Right lobe of liver (tissue), 6 donors: ENCODE measurements around the gene ZNF549. TPM values are rescaled to one million over a fixed set of nuclear protein-coding genes. Genes with fewer than 3 reads are reported as not detected.

Experiments
- ATAC-seq, 4 donors: fragments of 200-7000 bp; cut with Tn5 transposase; one replicate each; pipeline ENCODE4 v1.9.1; 2020; ENCODE audit warnings: mild to moderate bottlenecking in 4 of 4, moderate library complexity in 4 of 4
- DNase-seq, 3 donors: peaks; one replicate each; pipeline ENCODE4 v3.0.0-alpha.2; 2020
- H3K27ac ChIP-seq, 3 donors: fragments of 200-600 bp; one replicate each; pipeline ENCODE4 v1.8.0; 2022
- H3K27me3 ChIP-seq, 2 donors: fragments of 200-600 bp; one replicate each; pipeline ENCODE4 v1.8.0; 2022
- H3K36me3 ChIP-seq, 4 donors: fragments of 200-600 bp; sonication (generic) in 1 of 4; one replicate each; pipeline versions ENCODE4 v1.5.1 to v1.8.0; 2017 to 2022; ENCODE audit warnings: control low read depth in 1 of 4
- H3K4me1 ChIP-seq, 4 donors: fragments of 200-600 bp; sonication (generic) in 1 of 4; one replicate each; pipeline versions ENCODE4 v1.5.1 to v1.8.0; 2017 to 2022; ENCODE audit warnings: control low read depth in 1 of 4
- H3K4me3 ChIP-seq, 3 donors: fragments of 200-600 bp; one replicate each; pipeline ENCODE4 v1.8.0; 2022
- H3K9me3 ChIP-seq, 4 donors: fragments of 200-600 bp; sonication (generic) in 1 of 4; one replicate each; pipeline versions ENCODE4 v1.5.1 to v1.8.0; 2017 to 2022; ENCODE audit warnings: control low read depth in 1 of 4
- CTCF ChIP-seq, 4 donors: fragments of 200-600 bp in 3 of 4; fragments of 450-650 bp in 1 of 4; IDR thresholded peaks; one replicate each; pipeline versions ENCODE4 v1.5.1 to v1.8.0; 2016 to 2022; ENCODE audit warnings: antibody characterized with exemption in 4 of 4, mild to moderate bottlenecking in 2 of 4
- POLR2A ChIP-seq: fragments of 450-650 bp; IDR thresholded peaks from one replicate; pipeline ENCODE4 v1.6.1; 2017; ENCODE audit warnings: antibody characterized with exemption, mild to moderate bottlenecking
- WGBS: methylation state at CpG from one replicate; pipeline ENCODE4 v1.1.6; 2018; ENCODE audit warnings: low coverage, low lambda C conversion rate; ENCODE audit not compliant: insufficient coverage; ENCODE audit errors: missing lambda C conversion rate; 5-methylcytosine and 5-hydroxymethylcytosine counted together
- intact Hi-C, 2 donors: fragments of 100-400 bp; cut with DNase I; formaldehyde crosslinking; loops; one replicate each; pipeline versions ENCODE4 v1.11.2 to v1.14.1; 2022
- total RNA-seq, 6 experiments: library from RNA; depleted of rRNA in 2 of 6; stranded (reverse); fragments of >200 nt in 2 of 6; fragmentation: NEBNext Ultra II Directional in 3 of 6; extraction: Animal tissue kit (Norgen Biotek cat#: 25700) in 3 of 6; gene quantifications; one replicate each; pipeline versions ENCODE4 v1.1.0 to v1.2.4, GENCODE V29; 2016 to 2023
- donor health status: DM: no; HTN: yes; CAD: no.
- donor health status: DM: no; HTN: no; CAD: no.
- donor health status: DM: no; HTN: no; CAD: no.
- donor health status: DM: no; HTN: yes; CAD: no.
- donor health status: DM: no; HTN: yes; CAD: no.

Gene ZNF549
- total RNA-seq, 6 experiments from 2014 or later = 0.61 to 1.8 (median 0.90) TPM

GRCh38 chr19:57558525-57558924, 31.4 kb downstream of the ZNF549 start:
- Histone ChIP-seq H3K27me3 (no peaks in the 10 kb centered on the region), H3K9me3 (peaks cover 0 to 3% (median 0%) of the 10 kb centered on the region in 4 donors), H3K4me3 (peak overlapping the region; percentile 82 to 97 (median 85)), H3K36me3 (peaks cover 0 to 16% (median 10%) of the 10 kb centered on the region in 4 donors), H3K4me1 (peaks cover 0 to 5% (median 0%) of the 10 kb centered on the region in 4 donors), H3K27ac (no peak overlapping the region)
- intact Hi-C loops = no loop called here
- ATAC-seq (no peak), DNase-seq (no peak)
- no peak for TF ChIP-seq CTCF (IDR thresholded peaks at IDR 0.05)
- TF ChIP-seq POLR2A = no peak
- WGBS = 35% methylated on average over 6 of the region's 6 CpGs

GRCh38 chr19:57559008-57559403, 31.9 kb downstream of the ZNF549 start:
- peak overlapping the region in 1 of 3 donors; percentile 11 for H3K27ac ChIP-seq
- ATAC-seq = peak; percentile 17 to 40 (median 19)
- under 1% methylated on average over 17 of the region's 22 CpGs for WGBS
- no peaks in the 10 kb centered on the region for H3K27me3 ChIP-seq
- intact Hi-C loops = no loop called here
- peaks cover 0 to 5% (median 0%) of the 10 kb centered on the region in 4 donors for H3K4me1 ChIP-seq
- no peak for TF ChIP-seq POLR2A
- TF ChIP-seq CTCF (IDR thresholded peaks at IDR 0.05) = no peak
- H3K9me3 ChIP-seq = peaks cover 0 to 3% (median 0%) of the 10 kb centered on the region in 4 donors
- H3K4me3 ChIP-seq = peak overlapping the region; percentile 82 to 97 (median 85)
- peaks cover 0 to 12% (median 9%) of the 10 kb centered on the region in 4 donors for H3K36me3 ChIP-seq
- no peak for DNase-seq

- peak; percentile 26 for TF ChIP-seq POLR2A
- no peak for TF ChIP-seq CTCF (IDR thresholded peaks at IDR 0.05)
- peak within 1 kb of the TSS in 1 of 3 donors; percentile 11 for H3K27ac ChIP-seq
- H3K4me1 ChIP-seq = peaks cover 0 to 5% (median 0%) of the 10 kb centered on the region in 4 donors
- no peaks in the 10 kb centered on the region for H3K27me3 ChIP-seq
- H3K9me3 ChIP-seq = peaks cover 0 to 4% (median 0%) of the 10 kb centered on the region in 4 donors
- ATAC-seq (peak; percentile 100), DNase-seq (peak; percentile 91 to 94 (median 91))
- peak within 1 kb of the TSS; percentile 82 to 97 (median 85) for H3K4me3 ChIP-seq
- H3K36me3 ChIP-seq = peaks cover 0 to 9% (median 6%) of the 10 kb centered on the region in 4 donors
- intact Hi-C loops = no loop called here
- WGBS = 1% methylated on average over 9 of the region's 56 CpGs
These were observed 32.4 kb downstream of the ZNF549 start, which contains the start of gene ZNF550 for GRCh38 chr19:57559404-57560025. Gene ZNF550, minus strand, starts transcription at chr19:57559863. Its CDS starts 181 bp downstream, at chr19:57559682.

- no peaks in the 10 kb centered on the region for H3K27me3 ChIP-seq
- peak in 1 of 3 donors; percentile 55 for DNase-seq
- H3K9me3 ChIP-seq = peaks cover 0 to 8% (median 0%) of the 10 kb centered on the region in 4 donors
- no peak overlapping the region for H3K27ac ChIP-seq
- no peak for TF ChIP-seq POLR2A
- no peak for TF ChIP-seq CTCF (IDR thresholded peaks at IDR 0.05)
- peaks cover 0 to 5% (median 0%) of the 10 kb centered on the region in 4 donors for H3K4me1 ChIP-seq
- H3K36me3 ChIP-seq = peaks cover 0 to 7% (median 4%) of the 10 kb centered on the region in 4 donors
- WGBS = 22% methylated on average over 16 of the region's 23 CpGs
- peak overlapping the region; percentile 82 to 97 (median 85) for H3K4me3 ChIP-seq
- ATAC-seq = peak in 2 of 4 donors; percentile 5 to 13
- intact Hi-C loops = no loop called here
These were observed 32.9 kb downstream of the ZNF549 start for GRCh38 chr19:57560049-57560491.
